Stimulated activated CD8-positive, alpha-beta memory T cell treated with anti-CD3 and anti-CD28 coated beads, Interleukin-4, amount 100 ng/mL, for 24 hours (primary cell): ENCODE results near the gene PSMB2.

Source experiments
- DNase-seq: peaks from one replicate; pipeline ENCODE4 v3.0.0-alpha.2; 2020; ENCODE audit warnings: low read depth

The PSMB2 gene

DNA sequence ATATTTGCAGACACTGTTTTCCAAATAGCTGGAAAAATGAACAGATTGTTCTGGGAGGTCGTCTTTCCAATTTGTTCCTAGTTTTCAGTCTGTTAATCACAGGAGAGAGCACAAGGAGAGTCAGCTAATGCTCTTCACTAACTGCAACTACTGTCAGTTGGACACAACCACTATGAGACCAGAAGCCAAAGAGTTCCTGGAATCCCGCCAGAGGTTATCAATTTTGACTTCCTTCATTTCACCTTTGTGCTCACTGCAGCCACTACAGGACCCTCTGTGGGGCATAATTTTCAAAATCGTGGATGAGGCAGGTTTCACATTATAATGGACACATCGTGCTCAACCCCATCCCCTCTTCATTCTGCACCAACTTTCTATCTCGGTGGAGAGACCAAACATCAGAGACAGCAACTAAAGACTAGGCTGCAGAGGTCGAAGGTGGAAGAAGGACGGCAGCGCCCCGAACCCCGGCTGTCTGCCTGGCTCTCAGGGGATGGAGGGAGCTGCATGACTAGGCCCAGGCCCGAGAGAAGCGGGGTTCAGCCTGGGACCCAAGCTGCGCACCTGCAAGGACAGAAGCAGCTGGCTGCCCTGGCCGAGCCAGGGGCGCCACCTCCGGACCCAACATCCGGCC lies 84.7 kb downstream of the PSMB2 start:
- no peak for DNase-seq

DNA sequence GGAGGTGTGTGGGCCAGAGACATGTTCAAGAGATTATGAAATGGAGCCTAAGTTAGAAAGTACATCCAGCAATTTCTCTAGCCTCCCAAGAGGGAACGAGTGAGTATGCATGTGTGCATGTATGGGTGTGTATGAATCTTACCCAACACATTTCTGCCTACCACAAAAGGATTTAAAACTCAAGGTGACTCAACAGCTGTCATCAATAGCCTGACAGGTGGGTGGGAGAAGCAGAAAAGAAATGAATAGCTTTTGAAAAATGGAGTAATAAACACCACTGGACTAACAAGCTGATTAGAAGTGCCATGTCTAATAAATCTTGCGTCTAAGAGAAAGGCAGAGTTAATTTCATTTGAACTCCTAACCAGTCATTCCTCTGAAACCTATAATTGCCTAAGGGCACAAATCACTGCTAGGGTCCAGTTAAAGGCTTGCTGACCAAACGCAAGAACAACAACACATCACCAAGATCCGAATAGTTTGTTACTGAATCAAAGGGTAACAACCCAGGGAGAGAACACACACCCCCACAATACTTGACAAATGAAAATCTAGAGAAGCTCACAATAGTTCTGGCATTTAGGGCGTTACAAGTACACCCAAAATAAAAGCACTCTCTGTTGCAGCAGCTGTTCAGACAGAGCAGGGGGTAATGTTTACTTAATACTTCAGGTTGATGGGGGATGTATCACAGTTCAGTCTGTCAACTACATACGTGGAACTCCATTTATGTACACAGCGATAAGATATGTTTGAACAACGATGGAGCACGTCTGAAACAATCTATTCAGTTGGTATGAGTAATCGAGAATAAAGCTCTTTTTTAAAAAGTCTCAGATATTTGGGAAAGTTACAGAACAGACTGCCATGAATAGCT lies 85.5 kb downstream of the PSMB2 start:
- no peak for DNase-seq

DNA sequence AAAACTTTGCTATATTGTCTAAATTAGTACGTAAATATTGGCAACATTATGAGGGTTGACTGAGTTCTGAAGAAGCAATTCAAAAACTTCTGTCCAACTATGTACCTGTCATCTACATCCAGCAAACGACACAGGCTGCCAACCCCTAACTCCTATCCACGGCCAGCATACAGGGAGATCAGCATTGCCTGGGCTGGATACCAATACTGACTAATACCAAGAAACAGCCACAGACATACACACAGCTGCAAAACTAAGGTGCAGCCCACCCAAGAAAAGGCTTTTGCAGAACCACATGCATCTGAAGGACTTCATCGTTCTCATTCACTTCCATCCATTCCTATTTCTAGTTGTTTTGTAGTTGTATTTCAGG lies 86.1 kb downstream of the PSMB2 start:
- no peak for DNase-seq

DNA sequence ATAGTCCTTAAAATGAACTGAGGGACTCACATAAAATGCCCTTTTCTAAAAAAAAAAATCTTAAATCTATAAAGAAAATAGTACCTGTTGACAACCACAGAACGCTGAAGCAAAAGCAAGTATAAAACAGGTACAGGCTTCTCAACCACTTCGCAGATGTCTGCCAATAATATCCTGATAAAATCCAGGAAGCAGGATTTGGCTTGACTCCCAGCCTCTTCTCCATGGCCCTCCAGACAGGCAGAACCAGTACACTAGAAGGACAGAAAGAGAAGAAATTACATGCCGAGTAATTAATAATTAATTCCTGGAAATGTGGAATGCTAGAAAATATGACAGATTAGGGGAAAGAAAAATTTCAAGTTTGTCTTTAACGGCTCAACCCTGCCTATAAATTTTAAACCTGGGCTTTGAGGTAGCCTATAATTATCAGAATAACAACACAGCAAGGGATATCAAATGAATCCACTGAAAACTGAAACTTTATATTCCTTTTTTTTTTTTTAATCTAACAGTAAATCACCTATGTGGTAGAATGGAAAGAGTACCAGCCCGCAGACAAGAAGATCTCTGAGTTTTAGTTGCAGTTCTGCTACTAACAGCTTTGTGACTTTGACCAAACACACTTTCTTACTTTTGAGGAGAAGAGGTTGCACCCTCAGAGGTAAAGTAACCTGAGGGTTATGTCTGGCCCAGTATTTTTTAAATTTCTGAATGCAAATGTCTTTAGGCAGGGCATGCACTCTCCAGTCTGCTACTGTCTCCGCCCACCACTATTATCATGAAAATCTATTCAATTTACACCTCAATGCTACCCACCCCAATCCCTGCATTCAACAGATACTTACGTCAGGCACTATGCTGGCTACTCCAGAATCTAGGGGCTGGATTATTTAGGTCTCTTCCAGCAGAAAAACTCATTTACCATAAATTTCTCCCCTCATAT lies 86.8 kb downstream of the PSMB2 start:
- DNase-seq, result no peak

DNA sequence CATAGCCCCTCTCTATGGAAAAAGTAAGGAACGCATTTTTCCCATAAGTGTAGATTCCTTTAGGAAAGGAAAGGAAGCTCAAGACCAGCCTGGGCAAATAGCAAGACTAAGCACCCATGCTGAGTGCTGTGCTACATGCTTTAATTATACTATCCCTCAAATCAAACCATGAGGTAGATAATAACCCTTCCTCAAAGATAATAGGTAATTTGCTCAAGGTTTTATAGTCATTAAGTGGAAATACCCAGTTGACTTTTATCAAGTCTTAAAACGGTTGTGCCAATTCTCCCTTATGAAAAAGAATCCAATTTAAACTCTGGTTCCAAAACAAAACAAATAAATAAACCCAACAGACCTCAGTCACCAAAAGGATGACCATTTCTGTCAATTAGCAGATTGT lies 87.5 kb downstream of the PSMB2 start:
- DNase-seq, result no peak
